HK-2 (cell line): ENCODE data around the gene TENM3.
"Not testable (repeated sequence)": the region's sequence is repeated elsewhere in the genome, so short reads cannot be mapped to it uniquely, and the experiment has no call there.

Experiments
- DNase-seq: peaks from one replicate; pipeline ENCODE4 v3.0.0-alpha.2; 2018; ENCODE audit not compliant: unreplicated experiment

The TENM3 gene

DNA sequence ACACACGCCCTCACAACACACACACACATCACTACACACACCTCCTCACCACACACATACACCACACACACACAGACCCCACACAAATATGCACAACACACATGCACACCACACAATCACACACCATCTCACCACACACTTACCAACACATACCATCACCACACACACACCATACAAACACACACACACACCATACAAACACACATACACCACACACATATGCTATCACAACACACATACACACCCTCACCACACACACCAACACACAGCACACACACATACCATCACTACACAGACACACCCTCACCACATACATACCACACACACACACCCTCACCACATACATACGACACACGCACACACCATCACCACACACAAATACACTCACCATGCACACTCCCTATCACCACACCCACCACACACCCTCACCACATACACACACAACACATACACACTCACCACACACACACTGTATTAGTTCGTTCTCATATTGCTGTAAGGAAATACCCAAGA is 567.0 kb downstream of the TENM3 start:
- DNase-seq, result no peak

DNA sequence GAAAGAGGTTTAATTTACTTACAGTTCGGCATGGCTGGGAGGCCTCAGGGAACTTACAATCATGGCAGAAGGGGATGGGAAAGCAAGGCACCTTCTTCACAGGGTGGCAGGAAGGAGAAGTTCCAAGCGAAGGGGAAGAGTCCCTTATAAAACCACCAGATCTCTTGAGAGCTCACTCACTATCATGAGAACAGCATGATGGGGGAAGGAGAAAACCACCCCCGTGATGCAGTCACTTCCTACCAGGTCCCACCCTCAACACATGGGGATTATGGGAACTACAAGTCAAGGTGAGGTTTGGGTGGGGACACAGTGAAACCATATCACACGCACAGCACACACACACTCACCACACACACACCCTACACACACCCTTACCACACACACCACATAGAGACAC is 569.7 kb downstream of the TENM3 start:
- no peak for DNase-seq

DNA sequence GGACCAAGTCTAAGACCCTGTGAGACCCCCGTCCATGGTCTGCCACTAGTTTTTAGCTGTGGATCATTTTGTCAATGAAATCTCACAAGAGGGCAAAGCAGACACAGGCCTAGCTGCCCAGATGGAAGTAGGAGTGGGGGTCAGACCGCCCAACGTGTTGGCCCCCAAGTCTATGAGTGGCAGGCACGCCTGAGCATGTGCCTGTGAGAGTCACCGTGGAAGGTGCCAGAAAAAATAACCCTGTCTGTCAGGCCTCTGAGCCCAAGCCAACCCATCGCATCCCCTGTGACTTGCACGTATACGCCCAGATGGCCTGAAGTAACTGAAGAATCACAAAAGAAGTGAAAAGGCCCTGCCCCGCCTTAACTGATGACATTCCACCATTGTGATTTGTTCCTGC is 570.9 kb downstream of the TENM3 start:
- DNase-seq, result not testable (repeated sequence)

DNA sequence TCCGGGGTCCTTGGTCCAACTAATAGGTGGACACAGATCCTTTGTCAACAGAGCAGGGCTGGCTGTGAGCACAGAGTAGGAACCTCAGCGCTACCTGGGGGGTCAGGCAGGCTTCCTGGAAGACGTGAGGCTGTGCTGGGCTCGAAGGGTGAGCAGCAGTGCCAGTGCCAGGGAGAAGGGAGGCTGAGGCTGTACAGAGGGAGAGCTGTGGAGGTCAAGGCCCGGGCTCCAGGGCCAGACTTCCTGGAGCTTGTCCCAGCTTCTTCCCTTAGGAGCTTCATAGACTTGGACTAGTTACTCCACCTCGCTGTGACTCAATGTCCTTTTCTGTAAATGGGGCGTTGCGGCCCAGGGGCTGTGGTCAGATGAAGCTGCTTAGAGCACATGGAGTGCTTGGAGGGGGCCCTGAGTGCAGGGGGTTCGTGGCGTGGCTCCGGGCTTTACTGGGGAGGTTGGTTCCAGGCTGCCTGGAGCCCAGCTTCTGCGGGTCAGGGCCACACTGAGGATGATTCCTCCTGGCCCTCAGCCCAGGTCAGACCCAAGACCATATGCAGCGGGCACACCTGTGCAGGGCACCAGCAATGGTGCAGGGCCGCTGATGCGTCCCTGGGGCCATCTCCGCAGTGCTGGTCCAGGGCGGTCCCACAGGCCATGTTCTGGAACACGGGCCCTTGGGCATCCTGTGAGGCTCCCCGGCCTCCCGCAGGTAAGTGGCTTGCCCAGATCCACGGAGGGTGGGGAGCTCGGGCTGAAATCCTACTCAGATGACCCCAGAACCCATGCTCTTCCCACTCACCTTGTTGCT is 575.9 kb downstream of the TENM3 start:
- DNase-seq, result no peak

DNA sequence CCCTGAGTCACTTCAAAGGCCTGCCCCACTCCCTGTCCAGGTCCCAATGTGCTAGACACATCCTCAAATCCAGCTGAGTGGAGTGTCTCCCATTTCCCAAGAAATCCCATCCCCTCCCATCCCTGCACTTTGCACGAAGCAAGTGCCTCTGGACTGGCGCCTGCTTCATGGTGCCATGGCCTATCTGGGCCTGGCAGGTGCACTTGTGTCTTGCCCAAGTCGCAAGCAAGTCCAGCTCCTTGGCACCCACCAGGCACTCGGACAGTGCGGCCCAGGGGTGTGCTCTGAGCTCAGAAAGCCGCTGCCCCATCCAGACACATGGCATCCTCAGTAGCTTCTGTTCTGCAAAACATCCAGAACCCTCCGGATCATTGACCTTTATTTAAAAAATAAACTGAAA is 576.5 kb downstream of the TENM3 start:
- DNase-seq, result no peak

DNA sequence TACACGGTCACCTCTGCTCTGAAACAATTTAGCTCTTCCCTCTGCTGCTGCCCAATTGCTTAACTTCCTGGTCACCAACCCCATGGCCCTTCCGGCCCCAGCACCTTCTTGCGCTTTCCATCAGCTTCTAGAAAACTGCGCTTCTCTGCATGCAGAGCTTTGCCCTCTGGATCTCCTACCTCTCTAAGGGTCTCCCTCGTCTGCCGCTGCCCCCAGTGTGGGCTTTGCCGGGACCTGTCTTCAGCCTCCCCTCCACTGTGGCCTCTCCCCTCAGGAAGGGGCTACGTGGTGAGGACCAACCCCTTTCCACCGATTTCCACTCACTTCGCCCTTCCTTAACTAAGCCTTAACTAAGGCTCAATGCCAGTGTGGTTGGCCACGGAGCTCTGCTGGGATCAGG is 579.4 kb downstream of the TENM3 start:
- DNase-seq, result no peak

DNA sequence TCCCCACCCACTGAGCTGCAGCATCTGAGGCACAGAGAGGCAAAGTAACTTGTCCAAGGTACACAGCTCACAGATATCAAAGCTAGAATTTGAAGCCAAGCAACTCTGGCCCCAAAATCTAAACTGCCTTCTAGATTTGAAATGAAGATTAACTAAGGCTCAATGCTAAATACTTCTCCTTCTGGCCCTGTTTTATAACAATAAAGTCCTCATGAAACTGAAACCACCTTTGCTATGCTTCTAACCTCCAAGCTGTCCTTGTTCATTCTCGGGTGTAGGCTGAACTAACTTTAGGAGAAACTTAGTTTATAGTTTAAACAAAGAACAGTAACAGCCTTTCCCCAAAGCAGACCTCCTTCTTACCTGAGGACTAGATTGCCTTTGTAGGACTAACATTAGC is 580.4 kb downstream of the TENM3 start:
- no peak for DNase-seq

DNA sequence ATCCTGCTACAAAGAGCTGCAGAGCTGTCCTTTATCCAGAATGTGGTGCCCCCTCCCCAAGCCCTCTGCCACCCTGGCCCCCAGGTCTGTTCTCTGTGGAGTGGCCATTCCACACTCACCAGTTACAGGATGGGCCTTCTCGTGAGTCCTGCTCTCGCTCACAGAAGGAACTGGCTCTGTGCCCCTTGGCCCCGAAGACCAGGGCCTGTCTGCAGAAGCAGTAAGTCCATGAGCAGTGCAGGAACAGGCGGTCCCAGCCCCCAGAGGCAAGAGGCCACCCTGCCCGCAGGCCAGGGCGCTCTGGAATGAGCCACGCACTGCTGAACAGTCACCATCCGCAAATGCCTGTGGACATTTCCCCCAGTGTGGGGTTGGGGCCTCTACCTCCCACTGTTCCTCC is 581.8 kb downstream of the TENM3 start:
- DNase-seq, result no peak

DNA sequence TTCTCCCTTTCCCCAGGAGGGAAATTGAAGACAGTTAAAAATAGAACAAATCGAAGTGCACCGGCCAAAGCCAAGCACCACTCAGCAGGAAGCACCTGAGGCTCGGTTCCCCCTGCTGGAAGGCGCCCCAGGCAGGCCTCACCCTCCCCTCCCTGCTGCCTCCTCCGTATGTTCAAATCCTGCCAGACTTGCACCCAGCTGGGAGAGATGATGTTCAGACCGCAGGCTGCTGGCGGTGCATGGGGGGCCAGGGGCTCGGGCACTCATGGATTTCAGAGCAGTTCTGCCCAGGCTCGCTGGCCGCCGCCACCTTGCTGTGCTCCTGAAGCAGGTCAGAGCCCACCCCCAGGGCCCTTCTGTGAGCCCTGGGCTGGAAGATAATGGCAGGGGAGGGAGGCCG is 582.6 kb downstream of the TENM3 start:
- no peak for DNase-seq

DNA sequence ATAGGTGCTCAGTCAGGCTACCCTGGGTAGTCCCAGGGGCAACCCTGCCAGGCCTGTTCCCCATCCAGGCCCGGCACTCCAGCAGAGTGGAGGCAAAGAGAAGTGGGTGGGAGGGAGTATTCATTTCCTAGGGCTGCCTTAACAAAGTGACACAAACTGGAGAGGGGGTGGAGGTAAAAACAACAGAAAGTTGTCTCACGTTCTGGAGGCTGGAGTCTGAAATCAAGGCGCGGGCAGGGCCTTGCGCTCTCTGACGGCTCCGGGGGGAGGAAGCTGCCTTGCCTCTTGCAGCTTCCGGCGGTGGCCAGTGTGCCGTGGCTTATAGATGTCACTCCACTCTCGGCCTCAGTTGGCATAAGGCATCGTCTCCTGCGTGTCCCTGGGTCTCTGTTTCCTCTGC is 583.2 kb downstream of the TENM3 start:
- DNase-seq, result no peak

DNA sequence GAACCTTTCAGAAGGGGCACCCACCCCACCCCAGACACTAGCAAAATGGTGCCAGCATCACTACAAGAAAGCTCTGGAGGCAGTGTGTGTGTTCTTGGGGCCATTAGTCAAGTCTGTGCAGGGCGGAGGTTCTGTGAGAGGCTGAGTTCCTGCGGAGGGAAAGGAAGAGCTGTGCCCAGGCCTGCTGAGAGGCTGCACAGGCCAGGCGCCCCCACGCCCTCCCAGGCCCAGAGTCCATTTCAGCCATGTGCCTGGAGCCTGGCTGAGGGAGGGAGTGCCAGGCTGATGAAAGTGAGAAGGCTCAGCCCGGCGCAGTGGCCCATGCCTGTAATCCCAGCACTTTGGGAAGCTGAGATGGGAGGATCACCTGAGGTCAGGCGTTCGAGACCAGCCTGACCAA is 584.0 kb downstream of the TENM3 start:
- DNase-seq, result no peak

DNA sequence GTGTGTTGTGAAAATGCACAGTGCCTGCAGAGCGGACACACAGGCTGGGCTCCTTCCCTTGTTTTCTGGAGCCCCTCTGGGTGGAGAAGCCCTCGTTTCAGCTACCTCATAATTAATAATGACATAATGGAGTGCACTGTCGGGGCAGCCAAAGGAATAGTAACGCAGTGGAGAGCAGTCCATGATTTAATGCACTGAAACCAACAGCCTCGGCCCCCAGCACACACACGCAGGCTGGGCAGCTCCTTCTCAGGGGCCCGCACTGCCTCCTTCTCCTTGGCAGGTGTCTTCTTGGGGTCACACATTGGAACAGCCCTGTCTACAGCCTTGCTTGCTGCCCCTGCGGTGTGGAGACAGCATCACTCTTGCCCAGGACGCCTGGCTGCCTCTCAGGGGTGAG is 584.8 kb downstream of the TENM3 start:
- DNase-seq, result no peak

DNA sequence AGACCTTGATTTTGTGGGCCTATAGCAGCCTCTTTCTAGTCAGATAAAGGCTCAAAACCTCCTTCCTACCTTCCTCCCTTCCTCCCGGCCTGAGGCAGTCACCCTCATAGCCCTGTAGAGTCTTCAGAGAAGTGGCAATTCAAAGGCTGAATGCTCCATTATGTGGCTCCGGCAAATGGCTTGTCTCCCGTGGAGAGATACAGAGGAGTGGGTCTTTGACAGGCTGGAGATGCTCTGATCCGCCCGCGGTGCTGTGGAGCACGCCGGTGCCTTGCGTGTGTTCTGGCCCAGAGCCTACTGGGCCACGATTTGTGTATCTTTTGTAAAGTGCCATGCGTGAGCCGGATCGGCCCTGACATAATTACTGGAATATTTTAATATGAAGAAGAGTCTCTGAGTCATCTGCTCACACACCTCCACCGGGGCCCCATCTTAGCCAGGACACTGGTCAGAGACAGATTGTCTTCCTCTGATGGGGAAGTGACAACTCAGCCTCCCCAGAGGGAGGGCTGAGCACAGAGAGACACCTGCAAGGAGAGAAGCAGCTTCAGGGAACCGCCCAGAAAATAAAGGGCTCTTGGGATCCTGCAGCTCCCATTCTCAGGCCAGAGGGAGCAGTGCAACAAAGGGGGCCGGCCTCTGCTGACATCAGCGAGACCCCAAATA is 585.3 kb downstream of the TENM3 start:
- no peak for DNase-seq

DNA sequence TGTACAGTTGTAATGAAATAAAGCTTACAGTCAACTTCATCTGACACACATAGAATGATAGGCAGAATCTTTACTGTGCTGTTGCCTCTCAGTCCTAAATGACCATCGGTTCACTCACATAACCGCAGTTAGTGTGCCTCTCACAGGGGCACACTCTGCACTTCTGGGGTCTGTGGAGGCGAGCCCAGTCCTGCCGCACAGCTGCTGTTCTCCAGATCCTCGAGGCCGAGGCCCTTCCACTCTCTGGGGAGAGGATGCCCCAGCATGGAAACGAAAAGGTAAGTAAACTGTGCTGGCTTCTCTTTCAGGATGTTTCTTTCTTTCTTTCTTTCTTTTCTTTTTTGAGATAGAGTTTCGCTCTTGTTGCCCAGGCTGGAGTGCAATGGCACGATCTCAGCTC is 586.0 kb downstream of the TENM3 start:
- no peak for DNase-seq

DNA sequence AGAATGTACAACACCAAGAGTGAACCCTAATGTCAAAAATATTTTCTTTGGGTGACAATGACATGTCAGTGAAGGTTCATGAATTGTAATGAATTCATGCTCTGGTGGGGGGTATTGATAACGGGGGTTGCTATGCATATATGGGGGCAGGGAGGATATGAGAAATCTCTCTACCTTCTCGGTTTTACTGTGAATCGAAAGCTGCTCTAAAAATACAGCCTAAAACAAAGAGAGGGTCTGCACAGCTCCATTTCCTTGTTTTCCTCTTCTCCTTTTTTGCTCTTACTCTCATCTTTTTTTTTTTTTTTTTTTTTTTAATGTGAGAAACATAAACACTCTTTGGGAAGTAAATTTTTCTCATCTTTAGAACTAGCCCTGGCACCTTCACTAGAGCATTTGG is 588.2 kb downstream of the TENM3 start:
- no peak for DNase-seq

DNA sequence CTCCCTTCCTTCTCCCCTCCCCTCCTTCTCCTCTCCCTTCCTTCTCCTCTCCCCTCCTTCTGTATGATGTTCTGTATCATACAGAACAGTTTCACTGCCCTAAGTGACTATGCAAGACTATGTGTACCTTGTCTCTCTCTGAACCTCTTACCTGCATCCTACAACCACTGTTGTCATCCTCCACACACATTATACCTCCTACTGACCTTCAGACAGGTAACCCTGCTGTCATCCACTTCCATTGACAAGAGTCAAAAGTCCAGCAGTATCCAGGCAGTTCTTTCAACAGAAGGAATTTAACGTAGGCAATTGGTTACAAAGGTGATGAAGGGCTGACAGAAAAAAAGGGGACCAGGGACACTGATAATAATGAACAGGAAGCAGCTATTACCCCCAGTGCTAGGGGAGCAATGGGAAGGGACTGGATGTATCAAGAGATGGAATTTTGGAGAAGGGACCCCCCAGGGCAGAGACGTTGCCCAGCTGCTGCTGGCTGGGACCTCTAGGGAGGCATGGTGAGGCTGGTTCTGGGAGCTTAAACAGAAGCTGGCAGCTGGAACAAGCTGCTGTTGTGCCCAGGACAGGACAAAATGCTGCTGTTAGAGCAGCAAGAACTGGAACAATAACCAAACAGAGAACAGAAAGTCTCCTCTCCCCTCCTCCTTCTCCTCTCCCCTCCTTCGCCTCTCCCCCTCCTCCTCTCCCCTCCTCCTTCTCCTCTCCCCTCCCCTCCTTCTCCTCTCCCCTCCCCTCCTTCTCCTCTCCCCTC is 589.3 kb downstream of the TENM3 start:
- DNase-seq, result no peak

DNA sequence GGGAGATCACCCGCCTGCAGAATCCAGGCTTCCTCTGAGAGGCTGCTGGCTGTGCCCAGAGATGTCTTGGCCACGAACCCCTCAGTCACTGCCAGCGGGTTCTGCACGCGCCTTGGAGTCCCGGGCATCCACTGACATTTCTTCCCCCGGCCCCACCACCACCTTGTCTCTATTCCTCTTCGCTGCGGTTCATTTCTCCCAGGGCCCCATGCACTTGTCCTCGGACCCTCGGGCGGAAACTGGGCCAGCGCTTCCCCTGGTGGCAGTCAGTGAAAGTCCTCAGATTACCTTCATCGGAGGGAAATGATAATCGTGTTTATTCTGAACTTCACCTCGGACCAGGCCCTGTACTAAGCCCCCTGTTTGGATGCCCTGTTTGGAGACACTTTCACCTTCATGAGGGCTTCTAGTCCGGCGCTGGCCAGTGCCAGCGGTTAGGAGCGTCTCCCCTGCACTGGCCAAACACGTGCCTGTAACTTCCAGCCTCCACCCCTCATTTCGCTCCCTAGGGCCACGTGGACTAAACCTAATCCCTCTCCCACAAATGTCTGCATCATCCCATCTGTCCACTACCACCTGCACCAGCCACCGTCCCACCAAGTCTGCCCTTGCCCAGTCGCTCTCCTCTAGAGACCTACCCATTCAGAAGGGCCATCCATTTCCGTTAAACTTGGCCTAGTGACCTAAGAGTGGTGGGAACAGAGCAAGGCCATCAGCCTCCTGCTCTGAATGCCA is 592.0 kb downstream of the TENM3 start:
- no peak for DNase-seq

DNA sequence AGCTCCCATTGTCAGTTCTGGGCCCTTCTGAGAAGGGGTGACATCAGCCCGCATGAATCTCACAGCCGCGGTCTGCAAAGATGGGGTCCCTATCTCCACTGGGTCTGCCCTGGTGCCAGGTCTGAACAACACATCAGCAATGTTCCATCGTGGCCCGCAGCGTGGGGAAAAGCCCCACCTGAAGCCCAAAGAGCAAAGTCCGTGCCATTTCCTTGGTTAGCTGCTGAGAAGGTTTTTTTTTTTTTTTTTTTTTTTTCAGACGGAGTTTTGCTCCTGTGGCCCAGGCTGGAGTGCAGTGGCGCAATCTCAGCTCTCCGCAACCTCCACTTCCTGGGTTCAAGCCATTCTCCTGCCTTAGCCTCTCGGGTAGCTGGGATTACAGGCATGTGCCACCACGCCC is 594.6 kb downstream of the TENM3 start:
- DNase-seq, result no peak

DNA sequence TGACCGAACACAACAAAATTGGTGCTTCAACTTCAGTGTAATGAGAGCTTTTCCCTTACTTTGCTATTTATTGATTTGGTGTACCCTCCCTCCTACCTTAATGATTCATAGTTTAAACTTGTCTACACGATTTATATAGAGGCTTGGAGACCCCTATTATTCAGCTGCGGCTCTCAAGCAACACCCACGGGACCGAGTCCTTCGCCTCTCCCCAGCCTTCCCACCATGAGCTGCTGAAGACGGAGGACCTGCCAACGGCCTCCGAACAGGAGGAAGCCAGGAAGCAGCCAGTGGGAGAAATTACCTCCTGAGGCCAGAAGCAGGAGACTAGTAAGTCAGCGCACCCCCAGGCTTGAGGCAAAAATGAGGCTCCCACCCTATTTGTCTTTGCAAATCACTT is 595.3 kb downstream of the TENM3 start:
- no peak for DNase-seq

DNA sequence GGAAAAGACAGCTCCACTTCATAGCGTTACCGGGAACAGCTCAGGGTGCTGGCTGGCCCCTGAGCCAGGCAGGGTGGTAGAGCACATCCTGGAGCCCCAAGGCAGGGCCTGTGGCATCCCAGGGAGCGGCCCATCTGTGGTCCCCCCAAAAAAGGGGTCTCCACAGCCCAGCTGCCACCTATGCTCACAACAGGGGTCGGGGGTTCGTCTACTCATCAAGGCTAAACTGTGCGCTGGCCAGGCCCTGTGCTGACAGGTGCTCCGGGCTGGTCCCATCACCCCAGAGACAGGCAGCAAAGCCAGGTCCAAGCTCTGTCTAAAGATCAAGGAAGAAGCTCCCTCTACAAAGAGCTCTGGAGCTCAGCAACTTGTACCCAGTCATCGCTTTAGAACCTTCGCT is 596.1 kb downstream of the TENM3 start:
- DNase-seq, result no peak

DNA sequence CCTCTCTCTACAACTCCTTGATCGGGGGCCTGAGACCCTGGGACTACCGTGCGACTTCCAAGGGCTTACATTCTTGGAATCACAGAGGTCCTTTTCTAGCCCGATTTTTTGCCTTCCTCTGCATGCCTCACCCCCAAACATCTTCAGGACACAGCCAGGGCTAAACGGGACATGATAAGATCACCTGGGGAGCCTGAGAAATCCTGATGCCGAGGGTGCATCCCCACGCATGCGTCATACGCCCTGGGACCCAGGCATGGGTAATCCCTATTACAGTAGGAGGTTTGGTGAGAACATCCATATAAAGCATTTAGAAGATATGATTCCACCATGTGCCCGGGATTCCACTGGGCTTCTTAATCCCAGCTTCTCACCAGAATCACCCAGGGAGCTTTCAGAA is 596.9 kb downstream of the TENM3 start:
- DNase-seq, result no peak

DNA sequence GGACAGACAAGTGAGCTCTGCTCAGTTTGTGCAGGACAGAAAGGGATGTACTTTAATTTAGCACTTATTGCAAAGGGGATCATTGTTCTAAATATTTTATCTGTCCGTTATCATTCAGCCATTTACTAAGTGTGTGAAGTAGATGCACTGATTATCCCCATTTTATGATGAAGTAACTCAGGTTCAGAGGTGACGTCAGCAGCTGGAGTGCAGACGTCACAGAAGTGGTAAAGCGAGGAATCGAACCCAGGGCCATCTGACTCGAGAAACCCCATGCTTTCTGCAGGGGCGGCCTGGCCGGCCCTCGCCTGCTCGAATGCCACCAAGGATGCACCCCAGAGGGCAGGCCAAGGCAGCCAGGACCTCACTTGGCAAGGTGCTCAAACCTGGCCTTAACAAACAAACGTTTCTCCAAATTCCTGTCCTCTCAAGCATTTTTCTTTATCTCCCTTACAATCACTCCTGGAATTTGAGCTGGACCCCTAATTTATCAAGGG is 599.0 kb downstream of the TENM3 start:
- no peak for DNase-seq
